Inflammatory macrophage treated with lipopolysaccharide for 4 hours (primary cell): ENCODE measurements around the gene TSPOAP1.

ENCODE experiments used
- DNase-seq: peaks from one replicate; pipeline ENCODE4 v3.0.0-alpha.2; 2020

The TSPOAP1 gene

DNA sequence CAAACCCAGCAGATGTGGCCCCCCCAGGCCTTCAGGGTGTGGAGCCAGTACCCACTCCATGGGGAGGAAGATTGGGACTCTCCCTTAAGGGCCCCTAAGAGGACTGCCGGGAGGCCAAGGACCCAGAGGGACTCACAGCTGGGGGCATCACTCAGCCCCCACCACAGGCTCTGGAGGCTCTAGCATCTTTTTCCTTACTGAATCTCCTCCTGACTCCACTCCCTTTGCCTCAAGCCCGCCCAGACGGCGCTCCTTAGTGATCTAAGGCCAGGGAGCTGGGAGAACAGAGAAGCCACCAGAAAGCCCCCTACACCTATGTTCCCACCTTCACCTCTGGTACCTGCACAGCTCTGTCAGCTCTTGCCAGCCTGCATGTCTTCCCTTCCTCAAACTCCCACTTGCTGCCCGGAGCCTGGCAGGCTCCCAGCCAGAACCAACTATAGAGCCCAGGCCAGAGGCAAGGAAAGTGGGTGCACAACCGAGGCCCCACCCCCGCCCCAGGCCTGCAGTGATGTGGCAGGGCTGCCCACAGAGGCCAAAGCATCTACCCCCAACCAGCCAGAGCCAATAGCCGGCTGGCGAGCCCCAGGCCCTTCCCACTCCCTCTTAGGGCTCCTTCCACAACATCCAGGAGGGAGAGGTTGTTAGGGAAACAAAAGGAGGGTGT, 25.5 kb downstream of the TSPOAP1 start:
- no peak for DNase-seq

DNA sequence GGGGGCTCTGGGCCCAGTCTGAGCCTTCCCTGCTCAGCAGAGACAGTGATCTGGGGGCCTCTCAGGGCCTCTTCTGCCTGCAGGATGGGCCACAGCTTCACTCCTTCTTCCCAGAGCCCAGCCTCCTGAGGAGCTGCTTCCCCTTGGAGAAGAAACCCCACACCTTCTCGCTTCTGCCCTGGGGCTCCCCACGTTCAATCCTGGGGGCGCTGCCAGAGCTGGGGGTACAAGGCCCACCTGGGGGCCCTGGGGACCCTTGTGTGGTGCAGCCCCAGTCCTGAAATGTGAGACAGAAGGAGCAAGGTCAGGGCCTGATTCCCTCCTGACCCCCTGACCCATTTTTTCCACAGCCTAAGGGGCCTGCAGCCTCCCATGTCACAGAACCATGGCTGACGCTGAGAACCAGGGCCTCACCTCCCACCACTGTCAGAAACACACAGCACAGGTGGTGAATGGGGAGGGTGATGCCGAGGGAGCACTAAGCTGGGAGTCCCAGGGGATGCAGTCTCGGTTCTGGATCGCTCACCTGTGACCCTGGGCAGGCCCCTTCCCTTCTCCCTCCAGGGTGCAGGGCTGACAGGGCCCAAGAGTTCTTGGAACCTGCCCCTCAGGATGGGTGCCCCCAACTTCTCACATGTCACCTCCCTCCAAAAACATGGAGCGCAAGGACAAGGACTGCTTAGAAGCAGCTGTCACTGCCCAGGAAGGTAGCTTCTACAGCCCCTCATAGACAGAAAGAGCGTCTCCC, 26.2 kb downstream of the TSPOAP1 start:
- no peak for DNase-seq

DNA sequence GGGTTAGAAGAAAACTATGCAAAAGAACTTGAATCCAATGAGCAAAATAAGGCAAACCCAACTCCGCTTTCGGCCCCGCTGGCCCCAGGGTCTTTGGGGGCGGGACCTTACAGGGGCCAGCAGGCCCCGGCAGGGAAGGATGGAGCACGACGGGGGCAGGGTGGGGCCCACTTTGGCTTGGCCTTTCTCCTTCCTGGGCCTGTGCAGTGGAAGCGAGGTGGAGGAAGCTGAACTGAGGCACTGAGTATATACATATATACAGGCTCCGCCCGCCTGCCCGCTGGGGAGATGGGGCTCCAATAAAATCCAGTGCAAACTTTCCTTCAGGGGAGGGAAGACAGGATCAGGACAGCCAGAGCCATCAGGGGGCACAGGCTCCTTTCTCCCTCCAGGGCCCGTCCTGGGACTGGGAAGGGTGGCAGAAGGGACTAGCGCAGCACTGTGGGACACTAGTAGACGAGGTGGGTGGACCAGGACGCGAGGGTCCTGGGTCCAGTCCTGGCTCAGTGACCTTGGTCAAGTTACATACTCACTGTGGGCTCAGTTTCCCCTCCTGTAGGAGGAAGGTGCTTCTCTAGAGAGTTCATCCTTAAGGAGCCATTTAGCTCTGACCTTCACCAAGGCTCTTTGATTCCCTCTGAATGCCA, 27.0 kb downstream of the TSPOAP1 start:
- no peak for DNase-seq

DNA sequence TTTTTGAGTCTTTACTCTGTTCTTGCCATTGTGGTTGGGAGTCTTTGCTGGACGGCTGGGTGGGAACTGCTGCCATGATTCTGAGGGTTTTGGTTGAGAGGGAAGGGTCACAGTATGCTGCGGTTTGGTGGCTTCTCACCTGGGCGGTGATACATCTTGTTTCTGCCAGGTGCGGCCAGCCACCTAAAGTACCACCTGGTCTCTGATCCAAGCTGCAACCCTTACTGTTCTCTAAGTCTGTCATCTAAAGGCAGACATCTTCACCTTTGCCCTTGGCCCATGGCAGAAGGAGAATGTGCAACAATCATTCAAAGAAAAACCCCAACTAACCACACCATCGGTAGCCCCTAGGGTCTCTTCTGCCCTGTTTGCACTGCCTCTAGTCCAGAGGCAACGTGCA, 28.3 kb downstream of the TSPOAP1 start:
- DNase-seq = no peak

DNA sequence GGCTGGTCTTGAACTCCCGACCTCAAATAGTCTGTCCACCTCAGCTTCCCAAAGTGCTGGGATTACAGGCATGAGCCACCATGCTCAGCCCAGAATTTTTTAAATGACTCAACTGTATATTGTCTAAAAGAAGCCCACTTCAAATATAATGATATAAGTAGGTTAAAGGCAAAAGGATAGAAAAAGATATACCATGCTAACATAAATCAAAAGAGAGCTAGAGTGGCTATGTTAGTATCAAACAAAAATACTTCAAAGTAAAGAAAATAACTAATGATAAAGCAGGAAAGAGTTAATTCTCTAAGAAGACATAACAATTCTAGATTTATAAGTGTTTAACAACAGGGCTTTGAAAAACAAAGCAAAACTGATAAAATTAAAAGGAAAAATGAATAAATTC, 34.6 kb downstream of the TSPOAP1 start:
- DNase-seq = no peak

DNA sequence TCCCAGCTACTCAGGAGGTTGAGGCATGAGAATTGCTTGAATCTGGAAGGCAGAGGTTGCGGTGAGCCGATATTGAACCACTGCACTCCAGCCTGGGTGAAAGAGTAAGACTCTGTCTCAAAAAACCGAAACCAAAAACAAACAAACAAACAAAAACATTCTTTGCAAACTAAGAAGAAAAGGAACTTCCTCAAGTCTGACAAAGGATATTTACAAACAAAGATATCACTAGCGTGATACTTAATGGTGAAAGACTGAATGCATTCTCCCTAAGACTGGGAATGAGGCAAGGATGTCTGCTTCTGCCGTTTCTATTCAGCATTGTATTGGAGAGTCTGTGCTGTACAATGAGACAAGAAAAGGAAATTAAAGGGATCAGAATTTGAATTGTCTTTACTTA, 37.3 kb downstream of the TSPOAP1 start:
- DNase-seq = peak; percentile 51

DNA sequence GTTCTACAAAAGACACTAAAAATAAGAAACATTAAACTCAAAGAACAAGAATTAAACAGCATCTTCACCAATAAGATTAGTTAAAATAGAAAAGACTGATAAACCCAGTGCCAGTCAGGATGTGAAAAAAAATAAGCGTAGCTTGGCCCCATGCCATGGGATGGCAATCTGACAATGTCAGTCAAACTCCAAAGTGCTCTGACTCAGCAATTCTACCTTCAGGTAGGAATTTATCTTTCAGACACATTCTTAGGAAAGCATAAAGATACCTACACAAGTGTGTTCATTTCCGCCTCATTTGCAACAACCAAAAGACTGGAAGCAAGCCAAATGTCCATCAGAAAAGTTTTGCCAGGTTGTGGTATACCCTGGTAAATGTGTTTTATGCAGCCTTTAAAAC, 38.7 kb downstream of the TSPOAP1 start:
- DNase-seq = no peak

DNA sequence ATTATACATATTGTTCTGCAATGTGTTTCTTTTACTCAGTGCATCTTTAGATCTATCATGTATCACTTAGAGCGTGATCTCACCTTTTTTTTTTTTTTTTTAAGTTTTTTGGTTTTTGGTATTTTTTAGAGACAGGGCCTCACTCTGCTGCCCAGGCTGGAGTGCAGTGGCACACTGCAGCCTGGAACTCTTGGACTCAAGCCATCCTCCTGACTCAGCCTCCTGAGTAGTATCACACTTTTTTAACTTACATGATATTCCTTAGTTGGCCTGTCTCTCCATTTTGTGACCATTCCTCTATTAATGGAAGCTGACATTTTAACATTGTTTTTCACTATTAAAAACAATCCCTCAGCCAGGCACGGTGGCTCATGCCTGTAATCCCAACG, 43.2 kb downstream of the TSPOAP1 start:
- no peak for DNase-seq

DNA sequence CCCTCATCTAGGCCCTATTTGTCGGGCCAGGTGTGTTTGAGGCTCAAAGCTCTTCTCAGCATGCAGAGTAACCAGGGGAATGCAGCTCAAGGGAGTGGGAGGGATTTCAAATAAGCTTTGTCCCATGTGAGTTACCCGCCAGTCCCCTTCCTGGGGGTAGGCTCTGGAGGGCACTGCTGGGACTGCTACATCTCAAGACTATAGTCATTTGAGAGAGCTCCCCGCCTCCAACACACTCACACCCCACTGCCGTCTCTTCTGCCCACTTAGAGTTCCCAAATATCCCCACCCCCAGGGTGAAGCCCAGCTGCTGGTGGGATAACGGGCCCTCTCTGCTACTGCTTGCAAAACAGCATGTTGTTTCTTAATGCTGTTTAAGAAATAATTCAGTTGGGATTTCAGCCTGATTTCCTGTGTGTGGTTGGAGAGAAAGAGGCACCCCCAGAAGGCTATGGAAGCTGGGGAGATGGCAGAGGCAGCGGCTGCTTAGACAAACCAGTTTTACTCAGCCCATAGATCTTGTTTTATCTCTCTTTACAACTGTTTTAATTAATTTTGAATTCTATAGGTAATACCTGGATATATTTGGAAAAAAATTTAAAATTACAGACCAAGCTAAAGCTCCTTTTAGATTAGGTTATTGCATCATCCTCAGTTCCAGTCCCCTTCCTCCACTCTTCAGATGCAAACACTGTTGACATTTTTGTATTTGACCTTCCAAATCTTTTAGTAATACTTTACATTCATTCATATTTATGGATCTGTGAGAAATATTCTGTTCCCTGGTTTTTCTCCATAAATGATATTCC, 43.8 kb downstream of the TSPOAP1 start:
- DNase-seq = peak; percentile 68

DNA sequence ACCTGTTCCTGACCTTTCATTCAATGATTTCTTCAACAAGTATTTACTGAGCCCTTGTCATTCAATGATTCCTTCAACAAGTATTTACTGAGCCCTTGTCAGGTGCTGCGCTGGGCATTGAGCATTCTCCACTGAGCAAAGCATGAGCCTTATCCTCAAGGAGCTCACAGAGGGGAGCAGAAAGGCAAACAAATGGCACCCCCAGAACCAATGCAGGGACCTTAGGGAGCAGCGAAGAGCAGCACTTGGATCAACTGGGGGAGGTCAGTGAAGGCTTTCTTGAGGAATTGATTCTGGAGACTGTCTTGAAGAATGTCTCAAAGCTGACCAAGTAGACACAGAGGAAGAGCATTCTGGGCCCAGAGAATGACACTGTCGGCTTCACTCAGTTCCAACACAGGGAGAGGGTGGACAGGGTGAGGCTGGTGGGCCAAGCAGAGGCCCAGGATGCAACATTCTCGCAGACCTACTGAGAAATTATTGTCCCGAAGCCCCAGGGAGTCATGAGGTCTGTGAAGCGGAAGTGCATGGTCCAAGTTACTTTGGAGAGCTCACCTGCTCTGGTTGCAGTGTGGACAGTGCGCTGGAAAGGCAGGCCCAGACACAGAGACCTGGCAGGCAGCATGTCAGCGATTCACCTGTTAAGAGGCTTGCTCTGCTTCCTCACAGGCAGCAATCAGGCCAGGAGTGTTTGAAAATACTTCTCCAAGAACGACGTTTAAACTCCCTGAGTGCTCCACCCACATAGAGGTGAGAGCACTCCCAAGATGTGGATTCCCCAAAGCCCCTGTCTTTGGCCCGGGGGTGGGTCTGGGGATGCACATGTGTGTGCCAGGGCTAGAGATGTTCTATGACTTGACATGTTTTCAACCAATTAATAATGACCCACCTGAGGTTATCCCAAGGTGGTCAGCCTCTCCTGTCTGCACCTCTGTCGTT, 44.7 kb downstream of the TSPOAP1 start:
- no peak for DNase-seq

DNA sequence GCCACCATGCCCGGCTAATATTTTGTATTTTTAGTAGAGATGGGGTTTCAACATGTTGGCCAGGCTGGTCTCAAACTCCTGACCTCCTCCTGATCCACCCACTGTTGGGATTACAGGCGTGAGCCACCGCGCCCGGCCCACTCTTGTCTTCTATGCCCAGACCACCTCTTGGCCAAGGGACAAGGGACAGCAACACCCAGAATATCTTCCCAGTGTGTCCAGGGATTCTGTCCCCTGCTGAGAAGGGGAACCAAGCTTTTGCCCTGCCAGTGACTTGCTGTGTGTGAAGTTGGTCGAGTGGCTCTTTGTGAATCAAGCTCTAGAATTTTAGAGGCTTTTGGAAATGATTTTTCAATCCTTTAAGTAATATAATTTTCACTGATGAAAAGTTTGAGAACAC, 46.2 kb downstream of the TSPOAP1 start:
- DNase-seq = no peak

DNA sequence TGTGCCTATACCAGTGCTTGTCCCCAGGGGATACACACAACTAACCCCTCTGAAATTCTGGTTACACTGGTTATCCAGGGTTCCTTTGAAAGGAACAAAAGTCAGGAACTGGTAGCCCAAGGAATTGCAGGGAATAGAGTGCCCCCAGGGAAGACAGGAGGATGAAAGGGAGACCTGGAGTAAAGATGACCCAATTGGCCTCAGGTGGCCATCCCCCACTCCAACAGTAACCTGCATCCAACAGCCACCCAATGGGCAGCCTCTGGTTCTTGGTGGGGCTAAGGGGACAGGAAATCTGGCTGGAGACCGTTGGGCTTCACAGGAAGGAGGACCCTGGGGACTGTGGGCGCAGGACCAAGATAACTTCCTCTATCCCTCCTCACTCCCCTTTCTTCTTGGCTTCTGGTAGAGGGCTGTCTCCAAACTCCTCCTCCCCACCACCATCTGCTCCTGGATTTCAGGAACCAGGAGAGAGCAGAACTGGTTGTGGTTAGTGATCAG, 47.0 kb downstream of the TSPOAP1 start:
- DNase-seq = no peak

DNA sequence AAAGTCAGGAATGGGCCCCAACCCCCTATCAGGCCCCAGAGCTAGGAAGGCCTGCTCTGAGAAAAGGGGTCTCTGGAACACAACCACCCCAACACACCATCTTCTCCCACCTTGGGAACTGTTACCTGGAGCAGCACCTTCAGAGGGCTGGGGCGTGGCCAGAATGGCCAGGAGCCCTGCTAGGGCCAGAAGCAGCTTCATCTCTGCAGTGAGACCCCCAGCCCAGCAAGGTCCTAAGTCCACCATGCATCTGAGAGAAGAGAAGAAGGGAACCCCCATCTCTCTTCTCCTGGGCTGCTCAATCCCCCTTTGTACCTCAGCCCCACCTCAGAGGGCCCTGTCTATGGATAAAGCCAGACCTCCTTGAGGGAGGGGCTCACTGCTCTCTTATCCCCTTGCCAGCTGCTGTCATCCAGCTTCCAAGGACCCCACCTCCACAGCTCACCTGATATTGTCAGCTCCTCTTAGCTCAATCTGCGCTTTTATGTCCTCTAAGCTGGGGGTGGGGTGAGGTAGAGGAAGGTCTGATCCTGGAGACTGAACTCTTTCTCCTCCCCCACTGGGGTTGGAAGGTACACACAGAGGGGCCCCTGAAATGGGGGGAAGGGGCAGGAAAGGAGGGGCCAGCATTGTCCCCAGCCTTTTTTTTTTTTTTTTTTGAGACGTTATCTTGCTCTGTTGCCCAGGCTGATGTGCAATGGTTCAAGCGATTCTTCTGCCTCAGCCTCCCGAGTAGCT, 47.9 kb downstream of the TSPOAP1 start, which contains the start of gene MPO:
MPO (minus strand) TSS at position 456 of the 738 bp plus-strand sequence; CDS start at position 279, 177 bp downstream.
- DNase-seq = no peak

DNA sequence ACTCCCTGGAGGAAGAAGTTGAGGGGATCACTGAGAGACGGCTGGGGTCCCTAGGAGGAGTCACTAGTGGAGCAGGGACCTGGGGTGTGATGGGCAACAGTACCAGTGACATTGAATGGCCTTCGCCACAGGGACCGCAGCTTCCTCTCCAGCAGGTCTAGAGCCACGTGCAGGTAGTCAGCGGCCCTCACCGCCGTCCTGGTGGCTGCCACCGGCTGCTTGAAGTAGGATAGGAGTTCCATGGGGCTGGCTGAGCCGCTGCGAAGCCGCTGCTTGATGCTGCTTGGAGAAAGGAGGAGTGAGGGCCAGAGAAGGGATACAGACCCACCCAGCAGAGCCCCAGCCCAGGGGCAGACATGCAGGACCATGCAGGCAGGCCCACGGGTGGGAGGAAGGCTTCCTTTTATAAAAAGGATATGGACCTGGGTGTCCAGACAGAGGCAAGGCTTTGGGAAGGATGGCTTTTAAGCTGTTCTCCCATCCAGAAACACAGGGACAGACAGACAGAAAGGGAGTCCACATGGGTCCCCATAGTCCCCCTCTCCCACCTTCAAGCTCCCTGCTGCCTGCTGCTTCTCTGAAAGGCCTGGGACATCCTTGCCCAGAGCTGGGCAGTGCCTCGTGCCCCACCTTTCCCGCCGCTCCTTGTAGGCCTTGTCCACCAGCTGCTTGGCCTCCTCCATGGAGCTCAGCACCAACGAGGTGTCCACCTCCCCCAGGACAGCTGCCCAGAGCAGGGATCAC, 48.7 kb downstream of the TSPOAP1 start:
- DNase-seq = no peak

DNA sequence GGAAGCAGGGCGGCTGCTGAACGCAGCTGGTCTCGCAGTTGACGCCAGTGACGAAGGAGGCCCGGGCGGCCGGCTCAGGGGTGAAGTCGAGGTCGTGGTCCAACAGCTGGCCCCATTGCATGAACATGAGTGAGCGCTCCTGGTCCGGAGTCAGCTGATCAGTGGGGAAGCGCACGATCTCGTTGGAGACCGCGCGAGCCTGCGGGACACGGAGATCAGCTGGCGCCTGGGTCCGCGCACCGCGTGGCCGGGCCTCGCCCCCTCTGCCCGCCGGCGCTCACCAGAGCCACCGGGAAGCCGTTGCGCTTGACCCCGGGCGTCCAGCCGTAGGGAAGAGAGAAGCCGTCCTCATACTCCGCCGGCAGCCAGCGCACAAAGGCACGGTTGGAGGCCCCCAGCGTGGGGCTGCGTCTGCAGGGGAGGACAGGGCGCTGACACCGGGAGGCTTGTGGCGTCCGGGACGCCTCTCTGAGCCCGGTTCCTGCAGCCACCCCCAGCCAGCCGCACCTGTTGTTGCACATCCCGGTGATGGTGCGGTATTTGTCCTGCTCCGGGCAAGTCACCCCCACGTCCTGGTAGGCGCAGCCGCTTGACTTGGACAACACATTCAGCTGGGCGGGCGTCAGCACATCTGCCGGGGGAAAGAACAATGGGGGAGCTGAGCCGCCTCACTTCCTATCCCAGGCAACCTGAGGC, 49.4 kb downstream of the TSPOAP1 start:
- DNase-seq = peak; percentile 59

DNA sequence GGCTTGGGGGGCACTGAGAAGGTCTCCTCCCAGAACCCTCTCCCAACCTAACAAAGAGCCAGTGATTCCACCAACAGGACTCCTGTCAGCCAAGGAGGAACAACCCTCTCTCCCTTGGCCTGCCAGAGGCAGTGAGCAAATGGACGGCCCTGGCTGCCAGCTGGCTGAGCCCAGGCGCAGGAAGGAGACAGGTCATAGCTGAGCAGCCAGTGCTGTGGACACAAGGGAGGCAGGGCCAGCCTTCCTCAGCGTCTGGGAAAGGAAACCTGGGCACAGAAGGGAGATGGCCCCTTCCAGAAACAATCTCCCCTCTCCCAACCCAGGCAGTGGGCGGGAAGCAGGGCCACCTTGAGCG, 50.0 kb downstream of the TSPOAP1 start:
- DNase-seq = no peak

DNA sequence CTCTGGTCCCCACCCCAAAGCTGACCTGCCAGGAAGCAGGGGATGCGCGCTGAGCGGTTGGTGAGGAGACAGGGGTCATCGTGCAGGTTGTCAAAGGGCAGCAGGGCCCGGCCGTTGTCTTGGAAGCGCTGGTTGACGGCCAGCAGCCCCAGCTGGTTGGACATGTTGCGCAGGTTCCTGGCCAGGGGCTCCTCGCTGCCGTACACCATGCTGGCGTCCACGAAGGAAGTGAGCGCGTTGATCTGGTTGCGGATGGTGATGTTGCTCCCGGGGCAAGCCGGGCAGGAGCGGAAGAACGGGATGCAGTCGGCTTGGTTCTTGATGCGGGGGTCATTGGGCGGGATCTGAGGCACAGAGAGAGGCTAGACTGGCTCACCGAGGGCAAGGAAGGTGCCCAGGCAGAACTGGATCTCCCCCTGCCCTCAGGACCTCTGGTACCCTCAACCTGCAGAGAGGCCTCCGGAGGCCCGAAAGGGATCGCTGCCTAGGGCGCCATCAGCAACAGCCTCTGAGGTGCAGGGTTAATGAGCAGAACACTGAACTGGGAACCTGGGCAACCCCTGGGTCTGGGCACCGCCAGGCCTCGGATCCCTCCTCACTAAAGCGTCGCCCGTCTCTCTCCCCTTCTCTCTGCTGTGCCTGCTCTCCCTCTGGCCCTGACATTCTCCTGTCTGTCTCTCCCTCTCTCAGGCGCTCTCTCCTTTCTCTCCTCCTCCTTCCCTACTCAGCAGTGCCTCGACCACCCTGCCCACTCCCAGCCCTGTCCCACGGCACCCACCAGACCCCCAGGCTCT, 50.6 kb downstream of the TSPOAP1 start:
- no peak for DNase-seq

DNA sequence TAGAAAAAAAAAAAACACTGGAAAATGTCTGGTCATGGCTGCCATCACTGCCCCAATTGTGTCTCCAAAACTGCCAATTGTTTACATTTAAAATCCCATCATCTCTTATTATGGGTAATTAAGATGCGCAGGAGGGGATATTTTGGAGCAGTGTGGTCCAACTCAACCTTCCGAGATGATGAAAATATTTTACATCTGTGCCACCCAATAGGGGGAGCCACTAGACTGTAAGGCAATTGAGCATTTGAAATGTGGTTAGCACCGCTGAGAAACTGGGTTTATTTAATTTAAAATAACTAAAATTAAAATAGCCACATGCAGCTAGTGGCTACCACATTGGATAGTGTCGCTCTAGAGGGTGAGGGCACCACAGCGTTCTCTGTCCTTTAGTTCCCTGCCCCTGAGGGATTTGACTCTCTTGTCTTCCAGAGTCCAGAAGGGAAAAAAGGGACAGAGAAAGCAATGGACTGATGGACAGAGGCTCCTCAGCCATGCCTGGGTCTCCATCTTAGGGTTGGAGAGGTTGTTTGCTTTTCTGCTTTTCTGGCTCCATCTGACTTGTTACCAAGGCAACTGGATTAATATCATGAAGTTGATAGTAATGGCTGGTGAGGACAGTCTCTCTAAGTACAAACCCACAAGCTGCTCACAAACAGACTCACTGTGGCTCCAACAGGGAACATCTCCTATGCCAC, 51.3 kb downstream of the TSPOAP1 start:
- DNase-seq = peak; percentile 66
